HG03342 (cell line): ENCODE results near the gene PDE11A.

ENCODE experiments used
- ATAC-seq: cut with Tn5 transposase; IDR thresholded peaks from one replicate; pipeline ENCODE4 v1.9.1; 2021; ENCODE audit warnings: mild to moderate bottlenecking, moderate library complexity; ENCODE audit not compliant: unreplicated experiment

Gene PDE11A

DNA sequence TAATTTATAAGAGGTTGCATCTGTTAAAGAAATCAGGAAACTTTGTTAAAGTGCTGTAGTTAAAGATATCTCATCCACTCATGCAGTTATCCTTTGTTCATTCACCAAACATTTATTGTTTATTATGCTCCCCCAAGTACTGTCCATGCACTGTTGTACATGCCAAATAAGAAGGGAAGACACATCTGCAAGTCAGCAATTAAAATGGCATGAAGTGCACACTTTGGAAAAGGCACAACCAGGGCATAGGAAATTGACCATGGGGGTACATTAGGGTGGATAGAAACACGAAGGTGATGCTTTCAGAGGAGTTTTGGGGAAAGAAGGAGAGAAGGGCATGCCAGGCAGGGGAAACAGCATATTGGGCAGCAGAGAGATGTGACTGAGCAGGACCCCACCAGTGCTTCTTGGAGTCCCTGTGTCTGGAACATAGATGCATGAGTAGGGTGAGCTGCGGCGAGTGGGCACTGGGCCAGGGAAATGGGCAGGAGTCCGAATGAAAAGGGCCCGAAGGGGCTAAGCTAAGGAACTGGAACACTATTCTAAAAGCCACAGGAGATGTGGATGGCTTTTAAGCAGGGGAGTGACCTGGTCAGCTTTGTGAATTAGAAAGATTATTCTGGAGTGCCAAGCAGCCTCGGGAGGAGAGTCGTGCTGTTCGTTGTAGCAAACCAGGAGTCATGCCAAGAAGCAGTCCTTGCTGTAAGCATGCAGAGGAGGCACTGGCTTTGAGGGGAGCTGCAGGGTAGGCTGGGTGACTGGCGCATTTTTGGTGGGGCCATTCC is 363.7 kb downstream of the PDE11A start:
- ATAC-seq, result no peak

- no peak for ATAC-seq
Observed at GRCh38 chr2:177708106-177708505, 364.5 kb downstream of the PDE11A start.

GRCh38 chr2:177705511-177706173 is 366.9 kb downstream of the PDE11A start:
- ATAC-seq, result no peak

DNA sequence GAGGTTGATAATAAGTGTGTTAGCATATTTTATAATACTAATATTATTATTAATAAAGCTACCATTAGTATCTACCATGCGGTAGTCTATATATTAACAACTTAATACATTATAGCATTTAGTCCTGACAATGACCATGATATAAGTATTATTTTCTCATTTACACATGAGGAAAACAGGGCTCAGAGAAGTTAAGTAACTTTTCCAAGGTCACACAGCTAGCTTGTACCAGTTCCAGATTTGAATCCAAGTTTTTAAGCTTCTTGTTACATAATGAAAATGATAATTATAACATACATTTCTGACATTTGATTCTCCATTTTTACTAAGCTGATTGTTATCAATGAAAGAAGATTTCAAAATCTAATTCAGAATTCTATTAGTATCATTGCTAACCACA is 369.4 kb downstream of the PDE11A start:
- ATAC-seq, result no peak

GRCh38 chr2:177698281-177698680 is 374.3 kb downstream of the PDE11A start:
- no peak for ATAC-seq

- no peak for ATAC-seq
Observed at GRCh38 chr2:177694348-177694747, 378.2 kb downstream of the PDE11A start.

DNA sequence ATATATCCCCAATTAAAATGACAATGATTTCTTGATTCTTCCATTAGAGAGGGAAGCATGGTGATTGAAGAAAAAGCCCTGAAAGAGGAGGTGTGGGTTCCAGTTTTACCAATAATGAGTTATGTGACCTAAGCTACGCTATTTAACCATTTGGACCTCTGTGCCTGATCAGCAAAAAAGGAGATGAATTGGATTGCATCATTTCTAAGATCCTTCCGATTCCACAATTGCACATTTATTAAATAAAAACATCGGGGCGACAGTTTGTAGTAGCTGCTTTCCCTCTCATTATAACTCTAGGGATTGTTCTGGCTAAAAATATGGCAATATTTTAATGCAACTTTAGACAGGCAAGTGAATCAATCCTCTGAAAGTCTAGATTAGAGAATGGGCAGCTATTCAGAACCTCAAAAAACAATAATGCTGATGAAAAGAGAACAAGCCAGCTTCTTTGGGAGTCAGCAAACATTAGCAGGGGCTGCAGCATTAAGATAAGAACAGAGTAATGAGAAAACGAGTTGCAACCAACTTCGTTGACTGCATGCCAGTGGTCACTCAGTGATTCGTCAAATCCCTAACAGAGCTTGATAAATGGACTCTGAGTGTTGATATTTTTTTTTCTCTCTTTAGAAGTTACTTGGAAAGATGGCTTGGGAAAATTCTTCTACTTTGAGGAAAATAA is 378.8 kb downstream of the PDE11A start:
- no peak for ATAC-seq

- ATAC-seq, result no peak
Observed at GRCh38 chr2:177692783-177693269, 379.8 kb downstream of the PDE11A start.

DNA sequence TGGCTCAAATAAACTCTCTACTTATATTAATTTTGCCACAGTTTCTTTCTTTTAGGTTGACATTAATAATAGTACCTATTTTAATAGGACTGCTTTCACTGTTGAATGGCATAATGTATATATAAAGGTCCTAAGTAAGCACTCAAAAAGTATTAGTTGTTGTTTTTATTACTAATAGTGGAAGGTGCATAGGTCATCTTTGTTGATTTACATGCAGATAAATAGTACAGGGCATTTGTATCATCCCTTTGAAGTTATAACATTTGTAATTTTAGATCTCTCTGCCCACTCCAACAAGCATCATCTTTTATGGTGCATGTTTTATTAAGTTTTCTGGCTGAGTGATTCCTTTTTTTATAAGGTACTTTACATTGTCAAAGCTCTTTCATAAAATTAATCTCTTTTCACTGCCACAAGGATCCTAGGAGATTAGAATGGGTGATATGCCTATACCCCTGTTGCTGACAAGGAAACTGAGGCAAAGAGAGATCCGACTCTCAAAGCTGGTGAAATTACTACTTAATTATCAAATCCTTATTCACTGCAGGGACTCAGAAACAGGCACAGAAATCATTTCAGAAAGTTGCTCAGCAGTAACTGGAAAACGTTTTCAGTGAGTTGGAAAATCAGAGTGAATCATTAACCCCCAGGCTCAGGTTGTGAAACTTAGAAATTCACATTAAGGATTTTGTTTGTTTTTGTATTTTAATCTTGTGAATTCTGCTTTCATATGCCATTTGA is 380.4 kb downstream of the PDE11A start:
- no peak for ATAC-seq

DNA sequence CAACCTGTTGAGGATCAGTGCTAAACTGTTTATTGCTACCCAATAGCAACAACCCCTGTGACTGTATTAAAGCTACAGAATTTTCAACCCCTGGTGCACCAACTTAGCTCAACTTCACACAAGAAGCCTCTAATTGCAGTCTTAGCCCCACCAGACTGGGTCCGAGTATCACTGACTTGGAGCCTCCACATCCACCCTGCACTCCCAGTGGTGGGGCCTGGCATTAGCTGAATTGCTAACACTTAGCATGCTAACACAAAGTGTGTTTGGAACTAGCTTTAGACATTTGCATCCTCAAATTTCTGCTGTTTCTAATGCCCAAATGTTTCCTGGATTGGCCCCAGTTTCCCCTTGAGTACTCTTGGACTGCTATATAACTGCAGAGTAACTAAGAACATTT is 381.4 kb downstream of the PDE11A start:
- no peak for ATAC-seq

DNA sequence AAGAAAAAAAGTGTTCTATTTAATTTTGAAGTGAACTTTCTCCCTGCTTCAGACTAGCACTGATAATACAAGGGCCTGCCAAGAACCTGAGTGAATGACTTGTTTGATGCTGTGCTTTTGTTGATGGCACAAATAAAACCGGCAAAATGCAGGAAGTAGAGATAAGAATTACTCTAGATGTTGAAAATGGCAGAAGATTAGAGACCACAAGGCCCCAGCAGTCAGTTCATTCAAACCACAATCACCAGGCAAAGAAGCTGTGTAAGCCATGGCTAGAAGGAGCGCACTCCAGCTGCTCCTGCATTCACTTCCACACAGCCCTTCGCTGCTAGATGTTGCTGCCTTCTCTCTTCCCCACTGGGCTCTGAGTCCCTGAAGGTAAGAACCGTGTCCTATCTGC is 383.0 kb downstream of the PDE11A start:
- ATAC-seq, result no peak

DNA sequence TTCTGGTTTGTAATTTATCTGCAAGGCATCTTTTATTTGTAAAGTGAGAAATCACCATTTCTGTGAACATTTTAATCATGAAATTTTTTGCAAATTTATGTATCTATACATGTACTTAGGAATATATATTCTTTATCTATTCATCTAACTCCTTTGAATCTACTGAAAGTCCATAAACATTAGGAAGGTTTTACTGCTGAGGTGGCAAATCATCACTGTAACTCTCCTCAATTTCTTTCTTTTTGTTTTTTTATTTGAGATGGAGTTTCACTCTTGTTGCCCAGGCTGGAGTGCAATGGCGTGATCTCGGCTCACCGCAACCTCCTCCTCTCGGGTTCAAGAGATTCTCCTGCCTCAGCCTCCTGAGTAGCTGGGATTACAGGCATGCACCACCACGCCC is 383.7 kb downstream of the PDE11A start:
- no peak for ATAC-seq

DNA sequence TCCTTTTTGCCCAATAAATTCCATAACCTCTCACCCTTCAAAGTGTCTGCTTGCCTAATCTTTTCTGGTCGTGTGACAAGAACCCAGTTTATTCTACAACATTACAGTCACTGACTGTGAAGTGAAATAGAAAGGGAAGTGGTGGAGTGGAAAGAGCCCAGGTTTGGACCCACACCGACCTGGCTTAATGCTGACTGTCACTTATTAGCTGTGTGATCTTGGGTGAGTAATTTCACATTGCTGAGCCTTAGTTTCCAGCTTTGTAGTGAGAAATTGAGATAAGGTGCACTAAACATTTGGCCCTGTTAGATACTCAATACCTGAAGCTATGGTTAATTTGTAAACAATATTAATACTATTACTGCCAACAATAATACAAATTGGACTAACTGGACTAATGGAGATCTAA is 388.9 kb downstream of the PDE11A start:
- ATAC-seq, result no peak

- no peak for ATAC-seq
Observed at GRCh38 chr2:177682836-177683660, 389.5 kb downstream of the PDE11A start.

DNA sequence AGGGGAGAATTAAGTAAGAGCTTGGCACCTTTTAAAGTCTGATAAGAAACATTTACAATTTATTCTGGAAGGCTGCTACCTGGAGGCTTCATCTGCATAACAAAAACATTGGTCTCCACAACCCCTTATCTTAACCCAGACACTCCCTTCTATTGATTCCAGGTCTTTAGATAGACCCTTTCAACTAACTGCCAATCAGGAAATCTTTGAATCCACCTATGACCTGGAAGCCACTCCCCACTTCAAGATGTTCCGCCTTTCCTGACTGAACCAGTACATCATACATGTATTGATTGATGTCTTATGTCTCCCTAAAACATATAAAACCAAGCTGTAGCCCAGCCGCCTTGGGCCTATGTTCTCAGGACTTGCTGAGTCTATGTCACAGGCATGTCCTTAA is 390.6 kb downstream of the PDE11A start:
- ATAC-seq, result no peak

DNA sequence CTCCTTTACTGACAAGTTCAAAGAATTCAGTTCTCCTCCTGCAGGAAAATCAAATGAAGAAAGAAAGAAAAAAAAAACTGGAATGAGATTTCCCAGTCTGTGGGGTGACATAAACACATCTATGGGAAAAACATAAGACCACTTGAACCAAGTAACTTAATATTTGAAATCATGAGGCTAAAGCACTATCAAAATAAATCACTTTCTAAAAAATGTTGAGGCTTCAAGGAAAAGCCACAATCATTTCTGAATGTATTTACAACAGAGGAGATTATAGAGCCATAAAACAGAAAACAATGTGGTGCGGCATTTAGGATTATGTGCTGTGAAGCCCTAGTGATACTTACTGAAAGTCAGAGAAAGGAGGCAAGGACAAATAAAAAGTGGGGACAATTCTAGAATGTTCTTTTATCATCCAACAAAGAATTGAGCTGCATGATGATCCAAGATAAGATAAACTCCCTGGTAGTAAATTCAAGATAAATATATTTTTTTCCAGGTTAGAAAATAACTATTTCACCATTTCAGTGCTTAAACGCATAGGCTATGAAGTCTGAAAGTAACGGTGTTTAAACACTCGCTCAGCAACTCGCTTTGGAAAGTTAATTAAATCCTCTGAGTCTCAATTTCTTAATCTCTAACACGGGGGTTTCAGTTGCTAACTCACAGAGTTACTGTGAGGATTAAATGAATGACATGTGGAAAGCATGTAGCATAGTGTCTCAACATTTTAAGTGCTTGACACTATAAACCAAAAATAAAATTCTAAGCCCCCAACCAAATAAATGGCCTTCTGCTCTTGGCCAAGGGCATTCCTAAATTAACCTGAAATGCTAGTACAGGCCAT is 391.5 kb downstream of the PDE11A start:
- ATAC-seq, result no peak

GRCh38 chr2:177679611-177680605 is 392.7 kb downstream of the PDE11A start:
- no peak for ATAC-seq

GRCh38 chr2:177678939-177679338 is 393.6 kb downstream of the PDE11A start:
- ATAC-seq, result no peak
